Measurements from ENCODE around the gene LAMC2. TPM values are rescaled to one million over a fixed set of nuclear protein-coding genes. Genes with fewer than 3 reads are reported as not detected.
A peak's percentile ranks its signal among the peaks of the same experiment; 100 is the strongest.

Gene LAMC2
- total and polyA plus RNA-seq, 9 donors: 0.47 to 33.7 (median 2.9) TPM

DNA sequence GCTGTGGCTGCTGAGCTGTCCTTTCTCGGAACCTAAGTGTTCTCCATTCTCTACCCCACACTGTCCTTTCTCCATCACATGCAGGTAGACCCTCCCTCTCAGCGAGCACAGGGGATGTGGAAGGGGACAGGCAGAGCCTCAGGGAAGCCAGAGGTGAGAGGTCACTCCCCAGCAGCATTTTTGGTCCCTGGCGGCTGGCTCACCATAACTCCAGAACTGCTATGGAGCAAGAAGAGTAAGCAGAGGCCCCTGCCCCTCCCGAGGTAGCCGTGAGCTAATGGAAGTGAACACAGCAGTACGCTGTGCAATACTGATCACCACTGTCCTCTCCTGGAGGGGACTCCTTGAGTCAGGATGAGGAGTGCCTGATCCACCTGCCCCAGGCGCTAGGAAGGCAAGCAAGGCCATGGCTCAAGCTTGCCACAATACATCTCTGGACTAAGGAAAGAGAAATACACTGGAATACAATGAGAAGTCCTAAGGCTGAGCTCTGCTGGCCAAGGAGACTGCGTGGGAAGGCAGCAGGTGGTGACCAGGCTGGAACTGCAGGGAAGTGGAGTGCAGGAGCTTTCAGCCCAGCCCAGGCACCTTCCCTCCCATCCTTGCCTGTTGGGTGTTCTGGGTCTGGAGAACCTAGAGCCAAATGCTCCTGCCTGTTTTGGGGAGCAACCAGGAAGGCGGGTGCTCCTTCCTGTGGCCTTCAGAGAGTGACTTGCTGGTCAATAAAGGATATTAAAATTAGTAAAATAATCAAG is 96.2 kb downstream of the LAMC2 start:
- H3K4me1 ChIP-seq (ENCODE audit: insufficient read depth): peaks cover 13% of the 10 kb centered on the region
- no peak for TF ChIP-seq CTCF (IDR thresholded peaks at IDR 0.05)
- no peak for TF ChIP-seq EP300 (IDR thresholded peaks at IDR 0.05)
- no peak for TF ChIP-seq POLR2A (IDR thresholded peaks at IDR 0.05)
- WGBS, 3 donors: 55 to 61% (median 61%) methylated on average over 9 of the region's 9 CpGs
- no peaks in the 10 kb centered on the region for H3K9me3 ChIP-seq
- H3K36me3 ChIP-seq: no peaks in the 10 kb centered on the region
- no peak overlapping the region for H3K4me3 ChIP-seq
- peak overlapping the region; percentile 22 to 32 for H3K27ac ChIP-seq
- intact Hi-C loops (cut with DNase I): loop anchor here in 2 of 4 donors (2.0 to 5.0 kb wide), 3 partner anchors 35 to 320 kb away; no protein-coding TSS in a partner anchor
- DNase-seq: peak in 1 of 5 donors; percentile 42
- no peaks in the 10 kb centered on the region for H3K27me3 ChIP-seq

GRCh38 chr1:183283286-183283685 is 97.2 kb downstream of the LAMC2 start:
- peaks cover 19% of the 10 kb centered on the region for H3K4me1 ChIP-seq (ENCODE audit: insufficient read depth)
- H3K27ac ChIP-seq: no peak overlapping the region
- DNase-seq: no peak
- intact Hi-C loops (cut with DNase I): loop anchor here in 2 of 4 donors (2.0 to 5.0 kb wide), 3 partner anchors 34 to 321 kb away; no protein-coding TSS in a partner anchor
- WGBS, 3 donors: 60 to 72% (median 68%) methylated on average over 5 of the region's 5 CpGs
- TF ChIP-seq EP300 (IDR thresholded peaks at IDR 0.05) (no peak), CTCF (IDR thresholded peaks at IDR 0.05) (no peak), POLR2A (IDR thresholded peaks at IDR 0.05) (no peak)
- no peaks in the 10 kb centered on the region for H3K27me3 ChIP-seq
- H3K4me3 ChIP-seq: no peak overlapping the region
- H3K36me3 ChIP-seq: no peaks in the 10 kb centered on the region
- H3K9me3 ChIP-seq: no peaks in the 10 kb centered on the region

DNA sequence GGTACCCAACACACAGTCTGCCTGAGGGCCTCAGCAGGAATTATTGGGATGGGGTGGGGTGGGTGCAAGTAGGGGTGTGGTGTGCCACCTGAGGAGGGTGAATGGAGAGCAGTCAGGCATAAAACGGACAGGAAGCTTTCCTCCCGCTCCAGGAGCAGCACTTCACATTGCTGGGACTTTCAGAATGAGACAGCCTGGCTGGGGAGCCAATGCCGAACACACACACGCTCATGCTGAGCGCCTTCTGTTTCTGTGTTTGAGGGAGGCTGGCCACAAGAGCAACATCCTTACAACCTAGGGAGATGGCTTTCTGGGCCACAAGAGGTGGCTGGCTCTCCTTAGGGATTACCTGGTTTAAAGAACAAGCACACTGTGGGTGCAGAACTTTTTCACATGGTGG is 98.0 kb downstream of the LAMC2 start:
- Histone ChIP-seq H3K27ac (no peak overlapping the region), H3K9me3 (no peaks in the 10 kb centered on the region), H3K27me3 (no peaks in the 10 kb centered on the region), H3K4me1 (ENCODE audit: insufficient read depth) (peaks cover 19% of the 10 kb centered on the region), H3K4me3 (no peak overlapping the region), H3K36me3 (no peaks in the 10 kb centered on the region)
- no peak for DNase-seq
- 95 to 97% (median 96%) methylated on average over 5 of the region's 5 CpGs for WGBS, 3 donors
- intact Hi-C loops (cut with DNase I): loop anchor here in 1 of 4 donors (5.0 kb wide), 2 partner anchors 33 to 322 kb away; no protein-coding TSS in a partner anchor
- TF ChIP-seq CTCF (IDR thresholded peaks at IDR 0.05) (no peak), EP300 (IDR thresholded peaks at IDR 0.05) (no peak)

DNA sequence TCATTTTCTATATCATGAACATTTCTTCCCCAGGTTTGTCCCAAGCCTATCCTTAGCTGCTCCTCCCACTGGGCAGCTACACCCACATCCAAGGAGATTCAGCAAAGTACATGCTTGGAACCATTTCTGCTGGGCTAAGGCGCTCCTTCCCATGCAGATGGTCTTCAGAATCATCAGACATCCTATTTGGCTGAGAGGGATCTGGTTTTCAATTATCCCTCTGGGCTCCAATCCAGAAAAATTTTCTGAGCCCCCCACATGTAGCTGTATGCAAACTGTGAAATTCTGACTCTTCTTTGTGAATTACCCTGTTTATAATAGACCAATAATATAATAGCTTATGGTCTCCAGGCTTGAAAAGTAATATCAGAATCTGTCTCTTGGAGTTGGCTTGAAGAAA is 99.2 kb downstream of the LAMC2 start:
- WGBS, 3 donors: 100% methylated on average over 1 of the region's 1 CpG
- intact Hi-C loops (cut with DNase I): no loop called here
- TF ChIP-seq POLR2A (IDR thresholded peaks at IDR 0.05) (no peak), EP300 (IDR thresholded peaks at IDR 0.05) (no peak), CTCF (IDR thresholded peaks at IDR 0.05) (no peak)
- Histone ChIP-seq H3K27me3 (no peaks in the 10 kb centered on the region), H3K27ac (no peak overlapping the region), H3K36me3 (no peaks in the 10 kb centered on the region), H3K9me3 (no peaks in the 10 kb centered on the region), H3K4me3 (no peak overlapping the region), H3K4me1 (ENCODE audit: insufficient read depth) (peaks cover 19% of the 10 kb centered on the region)
- DNase-seq: no peak

Measured in ovary (tissue), 9 donors.